Left kidney (tissue), 2 donors: Measurements from ENCODE around the gene COBL. TPM values are rescaled to one million over a fixed set of nuclear protein-coding genes. Genes with fewer than 3 reads are reported as not detected.

Experiments used
- DNase-seq: peaks from one replicate; pipeline ENCODE4 v3.0.0-alpha.2; 2013
- polyA plus RNA-seq: library from polyadenylated mRNA; unstranded; fragments of 120-200 nt; gene quantifications from one replicate; pipeline ENCODE4 v1.2.1, GENCODE V29; 2013; ENCODE audit not compliant: insufficient read length

Gene COBL
- polyA plus RNA-seq, 1 donor: 24.9 TPM

DNA sequence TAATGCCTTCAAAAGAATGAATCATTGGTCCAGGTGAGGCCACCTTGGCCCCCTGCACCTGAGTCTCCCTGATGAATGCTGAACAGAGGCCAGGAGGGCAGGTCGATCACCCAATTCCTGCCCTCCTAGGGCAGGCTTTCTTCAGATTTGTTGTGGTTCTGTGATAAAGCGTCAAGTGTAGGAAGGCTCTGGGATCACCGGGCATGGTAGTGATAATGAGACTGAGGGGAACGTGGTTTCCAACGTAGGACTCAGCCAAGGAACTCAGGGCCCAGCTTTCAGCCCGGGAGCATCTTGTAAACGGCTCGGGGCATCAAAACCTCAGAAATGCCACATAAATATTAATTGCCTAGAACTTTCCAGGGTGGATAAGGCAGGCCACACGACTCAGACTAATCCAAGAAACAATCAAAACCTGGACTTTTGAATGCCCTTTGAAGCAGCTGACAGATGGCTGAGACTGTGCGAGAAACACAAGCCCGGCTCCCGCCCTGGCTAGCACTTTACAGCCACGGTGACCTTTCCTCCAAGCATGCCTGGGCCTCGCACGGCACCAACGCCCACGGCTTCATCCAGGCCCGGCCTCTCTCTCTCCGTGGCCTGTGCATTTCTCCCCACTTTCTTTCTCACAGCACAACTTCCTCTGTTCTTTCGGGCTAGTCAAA lies 294.6 kb downstream of the COBL start:
- DNase-seq: no peak

DNA sequence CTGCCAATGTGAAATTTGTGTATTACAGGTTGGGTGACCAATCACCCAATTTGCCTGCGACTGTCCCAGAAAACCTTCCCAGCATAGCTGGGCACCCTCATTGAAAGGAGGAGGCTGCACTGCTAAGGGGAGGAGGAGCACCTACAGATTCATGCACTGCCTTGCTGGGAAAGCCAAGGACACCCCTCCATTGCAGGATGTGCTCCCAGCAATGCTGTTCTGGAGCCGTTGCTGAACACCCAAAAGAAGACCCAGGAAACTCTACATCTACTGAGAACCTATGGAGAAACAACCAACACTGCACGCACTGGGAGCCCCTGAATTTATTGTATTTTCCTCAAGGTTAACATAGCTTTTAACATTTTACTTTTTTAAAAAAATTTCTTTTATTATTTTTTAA lies 295.7 kb downstream of the COBL start:
- DNase-seq: no peak

- no peak for DNase-seq
These were observed 296.4 kb downstream of the COBL start for GRCh38 chr7:51019891-51020870.

DNA sequence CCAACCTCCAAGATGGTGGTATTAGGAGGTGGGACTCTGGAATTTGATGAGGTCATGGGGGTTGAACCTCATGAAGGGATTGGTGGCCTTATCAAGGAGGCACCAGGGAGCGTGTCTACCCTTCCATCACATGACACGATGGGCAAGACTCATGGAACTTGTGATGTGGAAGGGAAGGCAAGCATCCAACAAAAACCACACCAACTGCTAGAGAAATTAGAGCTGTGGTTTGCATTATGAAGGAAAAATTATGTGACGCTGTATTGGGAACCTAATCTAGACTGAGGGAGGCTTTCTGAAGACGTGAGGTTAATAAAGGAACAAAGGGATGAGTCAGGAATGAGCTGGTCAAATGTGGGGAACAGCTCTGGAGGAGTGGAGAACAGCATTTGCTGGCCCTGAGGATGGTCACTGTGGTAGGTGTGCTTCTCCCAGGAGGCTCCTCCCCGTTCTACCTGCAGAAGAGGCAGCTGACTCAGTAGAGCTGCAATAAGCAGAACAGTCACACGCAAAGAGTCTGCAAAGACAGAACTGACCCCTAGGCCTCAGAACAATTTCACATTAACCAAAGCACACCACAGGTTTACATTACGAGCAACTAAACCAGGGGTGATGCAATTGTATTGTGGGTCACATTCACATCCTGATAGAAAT lies 297.3 kb downstream of the COBL start:
- no peak for DNase-seq

DNA sequence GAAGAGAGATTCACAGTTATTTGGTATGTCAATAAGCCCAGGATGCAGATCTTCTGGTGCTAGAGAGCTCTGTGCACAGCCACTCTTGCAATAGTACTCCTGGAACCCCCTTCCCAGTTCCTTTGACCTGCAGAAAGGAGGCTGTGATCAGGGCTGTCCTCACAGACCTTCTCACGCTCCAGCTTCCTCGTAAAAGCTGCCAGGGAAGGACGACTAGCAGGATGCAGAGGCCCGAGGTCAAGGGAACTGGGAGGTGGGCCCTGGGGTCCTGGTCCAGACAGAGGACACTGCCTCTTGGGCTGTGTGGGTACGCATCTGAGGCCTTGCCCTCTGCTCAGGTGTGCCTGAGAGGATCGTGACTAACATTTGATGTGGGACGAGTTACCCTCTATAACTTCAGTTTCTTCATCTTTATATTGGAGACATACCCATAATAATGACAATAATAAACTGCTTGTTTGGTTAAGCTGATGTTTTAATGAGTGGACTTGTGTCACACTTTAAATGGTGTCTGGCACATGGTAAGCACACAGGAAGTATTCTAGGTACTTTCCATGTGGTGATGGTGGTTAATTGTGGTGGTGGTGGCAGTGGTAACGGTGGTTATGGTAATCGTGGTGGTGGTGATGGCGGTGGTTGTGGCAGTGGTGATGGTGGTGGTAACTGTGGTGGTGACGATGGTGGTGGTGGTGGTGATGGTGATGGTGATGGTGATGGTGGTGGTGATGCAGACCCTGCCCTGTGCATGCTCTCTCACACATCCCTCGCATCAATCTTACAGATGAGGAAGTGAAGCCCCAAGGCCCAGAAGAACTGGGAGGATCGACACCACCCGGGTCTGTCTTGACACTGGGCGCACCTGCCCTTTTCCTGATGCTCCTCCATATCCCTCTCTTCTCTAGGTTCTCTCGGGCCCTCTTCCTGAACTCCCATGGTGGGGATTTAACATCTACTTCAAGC lies 298.8 kb downstream of the COBL start:
- no peak for DNase-seq

GRCh38 chr7:51016546-51016945 lies 300.1 kb downstream of the COBL start:
- DNase-seq: no peak

DNA sequence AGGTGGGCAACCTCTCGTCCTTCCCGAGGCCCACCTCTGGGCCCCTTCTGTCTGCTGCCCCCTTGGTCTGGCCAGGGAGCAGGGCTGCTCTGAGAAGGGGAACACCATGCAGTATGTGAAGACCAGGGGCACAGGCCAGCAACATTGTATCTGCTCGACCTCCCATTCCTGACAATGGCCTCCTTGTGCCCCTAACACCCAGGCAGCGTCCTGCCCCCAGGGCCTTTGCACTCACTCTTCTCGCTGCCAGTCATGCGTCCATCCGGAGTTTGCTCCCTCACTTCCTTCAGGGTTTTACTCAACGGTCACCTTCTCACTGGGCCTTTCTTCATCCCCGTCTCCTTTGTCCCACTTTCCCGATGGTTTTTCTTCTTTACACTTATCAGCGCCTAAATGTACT lies 301.0 kb downstream of the COBL start:
- DNase-seq: no peak

DNA sequence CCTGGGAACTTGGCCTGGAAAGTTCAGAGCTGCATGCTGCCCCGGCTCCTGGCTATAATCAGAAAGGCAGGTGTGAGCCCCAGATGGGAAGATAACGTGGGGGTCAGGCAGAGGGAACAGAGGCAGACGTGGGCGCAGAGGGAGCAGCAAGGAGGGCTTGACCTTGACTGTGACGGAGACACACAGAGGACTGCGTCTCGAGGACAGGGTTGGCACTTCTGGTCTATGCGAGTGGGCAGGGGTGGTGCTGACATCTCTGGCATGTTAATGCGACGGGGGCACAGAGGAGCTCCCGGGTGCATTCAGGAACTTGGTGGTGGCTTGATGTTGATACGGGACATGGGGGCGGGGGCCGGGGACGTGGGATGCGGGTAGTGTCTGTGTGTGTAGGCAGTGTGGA lies 301.8 kb downstream of the COBL start:
- no peak for DNase-seq

DNA sequence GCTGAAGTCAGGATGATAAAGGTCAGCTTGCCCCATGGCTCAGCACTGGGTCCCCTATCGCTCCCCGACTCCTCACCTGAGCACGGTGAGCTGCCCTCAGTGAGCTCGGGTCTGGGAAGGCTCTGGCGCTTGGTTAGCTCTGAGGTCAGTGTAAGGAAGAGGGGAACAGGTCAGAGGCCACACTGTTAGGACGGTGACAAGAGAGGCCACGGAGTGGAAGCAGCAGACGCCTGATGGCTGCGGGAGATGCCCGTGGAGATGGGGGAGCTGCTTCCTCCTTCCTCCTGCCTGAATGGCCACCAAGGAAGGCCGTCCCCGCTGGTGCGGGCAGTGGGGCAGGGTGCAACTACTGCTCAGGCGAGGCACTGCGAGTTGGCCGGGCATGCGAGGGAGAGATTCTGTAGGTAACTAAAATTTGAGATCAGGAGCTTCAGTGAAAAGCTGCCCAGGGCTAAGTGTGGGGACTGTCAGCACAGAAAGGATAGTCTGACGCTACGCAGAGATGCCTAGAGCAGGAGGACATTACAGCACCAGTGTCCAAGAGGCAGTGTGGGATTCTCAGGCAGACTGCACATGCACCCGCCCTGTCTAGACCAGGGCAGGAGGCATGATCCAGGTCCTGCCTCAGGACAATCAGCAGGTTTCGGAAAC lies 302.6 kb downstream of the COBL start:
- DNase-seq: no peak

- DNase-seq: no peak
These were observed 303.3 kb downstream of the COBL start for GRCh38 chr7:51013218-51013786.

- no peak for DNase-seq
These were observed 303.9 kb downstream of the COBL start for GRCh38 chr7:51012569-51013217.

DNA sequence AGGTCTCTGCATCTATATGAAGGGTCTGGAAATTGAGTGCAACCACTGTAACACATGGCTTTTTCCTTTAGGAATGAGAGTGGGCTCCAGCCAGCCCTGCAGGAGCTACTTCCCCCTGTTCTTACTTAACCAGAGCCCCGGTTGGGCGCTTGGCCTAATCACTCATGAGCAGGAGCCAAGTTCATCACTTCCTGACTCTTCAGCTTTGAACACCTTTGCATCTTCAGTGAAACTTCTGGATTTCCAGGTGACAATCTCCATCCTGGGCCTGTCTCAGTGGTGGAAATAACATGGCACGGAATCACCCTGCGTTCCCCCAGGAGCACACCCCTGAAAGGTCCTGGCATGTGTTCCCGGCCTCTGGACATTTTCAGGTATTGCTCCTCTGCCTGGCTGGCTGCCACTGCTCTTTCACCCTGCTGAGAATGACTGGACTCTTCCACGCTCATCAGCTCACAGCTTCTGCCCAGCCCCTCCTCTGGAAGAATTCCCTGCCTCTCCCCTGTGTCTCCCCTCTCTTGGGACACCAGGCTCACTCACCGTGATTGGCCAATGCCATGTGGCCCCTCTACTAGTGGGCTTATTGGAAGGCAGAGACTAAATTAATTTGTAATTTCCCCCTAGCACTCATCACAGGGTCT lies 304.8 kb downstream of the COBL start:
- DNase-seq: no peak

GRCh38 chr7:51010534-51010933 lies 306.1 kb downstream of the COBL start:
- no peak for DNase-seq

DNA sequence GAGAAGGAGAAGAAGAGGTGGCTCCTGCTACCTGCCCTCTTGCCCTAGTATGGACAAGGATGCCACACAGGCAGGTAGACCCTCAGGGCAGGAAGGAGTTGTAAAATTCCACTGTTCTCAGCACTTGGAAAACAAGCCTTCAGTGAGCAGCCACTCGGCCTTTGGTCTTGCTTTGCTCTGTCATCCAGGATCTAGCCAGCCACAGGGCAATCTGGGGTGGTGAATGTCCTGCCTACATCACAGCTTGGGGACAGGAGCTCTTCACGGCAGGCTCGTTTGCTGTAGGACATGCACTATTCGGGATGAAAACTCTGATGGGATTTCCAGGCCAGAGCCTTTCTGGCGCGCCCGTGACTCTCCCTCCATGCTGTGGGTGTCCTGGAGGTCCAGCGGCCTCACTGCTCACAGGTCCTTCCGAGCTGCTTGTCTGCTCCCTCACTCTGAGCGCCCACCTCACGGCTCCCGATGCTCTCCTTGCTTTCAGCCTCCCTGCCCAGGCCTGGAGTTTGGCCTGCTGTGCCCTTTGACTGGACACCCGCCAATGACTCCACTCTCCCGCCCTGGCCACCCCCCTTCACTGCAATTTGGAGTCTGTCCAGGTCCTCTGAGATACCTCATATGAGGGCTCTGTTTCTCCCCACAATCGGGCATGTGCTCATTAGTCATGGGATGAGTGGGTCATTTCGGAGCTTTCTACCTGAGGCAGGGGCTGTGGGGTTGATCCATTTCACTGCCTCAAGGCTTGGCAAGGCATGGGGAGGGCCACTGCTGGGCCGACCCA lies 306.7 kb downstream of the COBL start:
- no peak for DNase-seq

- DNase-seq: no peak
These were observed 308.8 kb downstream of the COBL start for GRCh38 chr7:51007551-51008505.

DNA sequence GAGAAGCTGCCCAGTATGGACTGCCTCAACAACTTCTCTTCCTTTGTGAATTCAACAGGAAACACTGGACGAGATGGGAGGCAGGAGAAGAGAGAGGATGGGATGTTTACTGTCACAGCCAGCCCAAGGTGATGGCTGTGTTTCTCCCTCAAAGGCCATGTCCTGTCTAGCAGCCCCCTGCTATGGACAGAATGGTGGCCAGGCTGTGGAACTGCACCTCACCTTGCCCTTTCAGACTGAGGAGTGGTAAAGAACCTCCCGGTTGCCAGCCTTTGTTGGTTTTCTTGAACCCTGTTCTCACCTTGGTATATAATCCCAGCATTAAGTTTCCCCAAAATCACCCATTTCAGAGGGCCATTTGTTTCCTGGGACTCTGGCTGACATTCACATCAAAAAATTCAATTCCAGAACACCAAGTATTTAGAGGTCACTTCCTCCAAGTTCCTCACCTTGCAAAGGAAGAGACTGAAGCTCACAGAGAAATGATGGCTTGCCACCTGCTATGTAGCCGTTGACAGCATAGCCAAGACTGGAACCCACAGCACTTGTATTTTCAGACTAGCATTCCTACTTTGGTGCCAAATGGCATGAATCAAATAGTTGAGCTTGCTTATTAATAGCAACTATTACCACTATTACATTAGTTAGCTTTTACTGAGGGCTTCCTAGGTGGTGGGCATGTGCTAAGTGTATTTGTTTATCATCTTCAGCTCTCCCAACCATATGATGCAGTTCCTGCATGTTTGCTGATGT lies 309.9 kb downstream of the COBL start:
- DNase-seq: no peak

- DNase-seq: no peak
These were observed 311.5 kb downstream of the COBL start for GRCh38 chr7:51005074-51005473.
